ENCODE data around the gene IFRD2. TPM values are rescaled to one million over a fixed set of nuclear protein-coding genes. Genes with fewer than 3 reads are reported as not detected.

The IFRD2 gene
- total and polyA plus RNA-seq, 2 of the 13 experiments (the other 11 are each of a cell fraction or from before 2014, with no cell fraction given): 32.8 to 96.1 TPM

- TF ChIP-seq, protein P1, sequence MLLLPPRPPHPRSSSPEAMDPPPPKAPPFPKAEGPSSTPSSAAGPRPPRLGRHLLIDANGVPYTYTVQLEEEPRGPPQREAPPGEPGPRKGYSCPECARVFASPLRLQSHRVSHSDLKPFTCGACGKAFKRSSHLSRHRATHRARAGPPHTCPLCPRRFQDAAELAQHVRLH (CRISPR knock-in tag; IDR thresholded peaks at IDR 0.05; ENCODE audit: borderline replicate concordance, low read depth): no peak
- TF ChIP-seq ZSCAN29 (CRISPR knock-in tag; conservative IDR thresholded peaks at IDR 0.05) (0 out of 2 replicates have a peak, but pooled peaks have one; percentile 38), SNRNP70 (IDR thresholded peaks at IDR 0.05; ENCODE audit: low read depth, low read length) (no peak), SAP130 (CRISPR knock-in tag; IDR thresholded peaks at IDR 0.05; ENCODE audit: low read depth) (peak; percentile 63), ZNF205 (CRISPR knock-in tag; IDR thresholded peaks at IDR 0.05) (0 out of 2 replicates have a peak, but pooled peaks have one; percentile 38), MXI1 (IDR thresholded peaks at IDR 0.05; ENCODE audit: borderline replicate concordance, low read depth, low read length) (0 out of 3 replicates have a peak, but pooled peaks have one; percentile 34), AGO2 (optimal IDR thresholded peaks at IDR 0.05; ENCODE audit: low read depth, low read length) (peak; percentile 99), ZNF432 (CRISPR knock-in tag; IDR thresholded peaks at IDR 0.05; ENCODE audit: borderline replicate concordance) (no peak), ZNF460 (CRISPR knock-in tag; IDR thresholded peaks at IDR 0.05; ENCODE audit: borderline replicate concordance) (no peak), ETV5 (CRISPR knock-in tag; IDR thresholded peaks at IDR 0.05; ENCODE audit: borderline replicate concordance) (peak; percentile 48; the same call in 1 of the 2 replicates), REPIN1 (CRISPR knock-in tag; IDR thresholded peaks at IDR 0.05; ENCODE audit: borderline replicate concordance, low read depth) (no peak), ZNF496 (CRISPR knock-in tag; IDR thresholded peaks at IDR 0.05; ENCODE audit: insufficient replicate concordance) (no peak), CHCHD3 (CRISPR knock-in tag; IDR thresholded peaks at IDR 0.05) (no peak), ZNF724P (CRISPR knock-in tag; IDR thresholded peaks at IDR 0.05; ENCODE audit: borderline replicate concordance) (no peak), SMYD3 (CRISPR knock-in tag; IDR thresholded peaks at IDR 0.05) (no peak), TFAP4 (IDR thresholded peaks at IDR 0.05; ENCODE audit: borderline replicate concordance, low read depth) (0 out of 2 replicates have a peak, but pooled peaks have one; percentile 33), ZNF674 (CRISPR knock-in tag; IDR thresholded peaks at IDR 0.05; ENCODE audit: low read depth) (no peak), SKI (IDR thresholded peaks at IDR 0.05; ENCODE audit: partially characterized antibody) (no peak), NR2F6 (IDR thresholded peaks at IDR 0.05) (0 out of 2 replicates have a peak, but pooled peaks have one; percentile 9), NR2F6 (CRISPR knock-in tag; IDR thresholded peaks at IDR 0.05) (peak; percentile 76), TEF (CRISPR knock-in tag; IDR thresholded peaks at IDR 0.05) (no peak), ZBTB38 (CRISPR knock-in tag; IDR thresholded peaks at IDR 0.05) (peak; percentile 95)
- TF ChIP-seq, protein P2, sequence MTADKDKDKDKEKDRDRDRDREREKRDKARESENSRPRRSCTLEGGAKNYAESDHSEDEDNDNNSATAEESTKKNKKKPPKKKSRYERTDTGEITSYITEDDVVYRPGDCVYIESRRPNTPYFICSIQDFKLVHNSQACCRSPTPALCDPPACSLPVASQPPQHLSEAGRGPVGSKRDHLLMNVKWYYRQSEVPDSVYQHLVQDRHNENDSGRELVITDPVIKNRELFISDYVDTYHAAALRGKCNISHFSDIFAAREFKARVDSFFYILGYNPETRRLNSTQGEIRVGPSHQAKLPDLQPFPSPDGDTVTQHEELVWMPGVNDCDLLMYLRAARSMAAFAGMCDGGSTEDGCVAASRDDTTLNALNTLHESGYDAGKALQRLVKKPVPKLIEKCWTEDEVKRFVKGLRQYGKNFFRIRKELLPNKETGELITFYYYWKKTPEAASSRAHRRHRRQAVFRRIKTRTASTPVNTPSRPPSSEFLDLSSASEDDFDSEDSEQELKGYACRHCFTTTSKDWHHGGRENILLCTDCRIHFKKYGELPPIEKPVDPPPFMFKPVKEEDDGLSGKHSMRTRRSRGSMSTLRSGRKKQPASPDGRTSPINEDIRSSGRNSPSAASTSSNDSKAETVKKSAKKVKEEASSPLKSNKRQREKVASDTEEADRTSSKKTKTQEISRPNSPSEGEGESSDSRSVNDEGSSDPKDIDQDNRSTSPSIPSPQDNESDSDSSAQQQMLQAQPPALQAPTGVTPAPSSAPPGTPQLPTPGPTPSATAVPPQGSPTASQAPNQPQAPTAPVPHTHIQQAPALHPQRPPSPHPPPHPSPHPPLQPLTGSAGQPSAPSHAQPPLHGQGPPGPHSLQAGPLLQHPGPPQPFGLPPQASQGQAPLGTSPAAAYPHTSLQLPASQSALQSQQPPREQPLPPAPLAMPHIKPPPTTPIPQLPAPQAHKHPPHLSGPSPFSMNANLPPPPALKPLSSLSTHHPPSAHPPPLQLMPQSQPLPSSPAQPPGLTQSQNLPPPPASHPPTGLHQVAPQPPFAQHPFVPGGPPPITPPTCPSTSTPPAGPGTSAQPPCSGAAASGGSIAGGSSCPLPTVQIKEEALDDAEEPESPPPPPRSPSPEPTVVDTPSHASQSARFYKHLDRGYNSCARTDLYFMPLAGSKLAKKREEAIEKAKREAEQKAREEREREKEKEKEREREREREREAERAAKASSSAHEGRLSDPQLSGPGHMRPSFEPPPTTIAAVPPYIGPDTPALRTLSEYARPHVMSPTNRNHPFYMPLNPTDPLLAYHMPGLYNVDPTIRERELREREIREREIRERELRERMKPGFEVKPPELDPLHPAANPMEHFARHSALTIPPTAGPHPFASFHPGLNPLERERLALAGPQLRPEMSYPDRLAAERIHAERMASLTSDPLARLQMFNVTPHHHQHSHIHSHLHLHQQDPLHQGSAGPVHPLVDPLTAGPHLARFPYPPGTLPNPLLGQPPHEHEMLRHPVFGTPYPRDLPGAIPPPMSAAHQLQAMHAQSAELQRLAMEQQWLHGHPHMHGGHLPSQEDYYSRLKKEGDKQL (CRISPR knock-in tag; IDR thresholded peaks at IDR 0.05; ENCODE audit: low read depth): no peak
Measured at GRCh38 chr3:50322386-50323091, 30.3 kb upstream of the IFRD2 start, which contains the start of gene HYAL2 (continued).

All from HepG2 (cell line).